GM19043 (cell line): ENCODE results near the gene ACTRT1.

Experiments used
- ATAC-seq: cut with Tn5 transposase; IDR thresholded peaks from one replicate; pipeline ENCODE4 v1.9.1; 2021; ENCODE audit warnings: low read depth; ENCODE audit not compliant: unreplicated experiment

ACTRT1 gene

DNA sequence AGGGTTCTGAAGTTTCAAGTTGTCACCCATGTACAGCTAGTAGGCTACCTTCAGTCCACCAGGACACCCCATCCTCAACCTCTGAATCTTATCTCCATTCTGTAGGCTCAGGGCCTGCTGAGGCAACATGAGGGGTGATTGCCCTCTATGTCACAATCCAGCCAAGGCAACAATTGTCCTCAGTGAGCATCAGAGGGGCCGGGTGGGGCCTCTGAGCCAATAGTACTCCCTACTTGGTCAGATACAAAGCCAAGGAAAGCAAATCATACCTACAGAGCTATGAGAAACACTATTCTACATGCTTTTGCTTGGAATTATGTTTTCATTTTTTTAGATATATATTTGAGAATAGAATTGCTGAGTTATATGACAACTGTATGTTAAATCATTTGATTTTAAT lies at the start of gene ACTRT1:
Gene ACTRT1, minus strand, starts transcription at position 101 of the 400 bp plus-strand sequence. CDS start 197 bp downstream, outside the sequence.
- ATAC-seq = no peak

GRCh38 chrX:128078545-128078944 lies 26.3 kb upstream of the ACTRT1 start:
- no peak for ATAC-seq

GRCh38 chrX:128057421-128057820 lies 5.2 kb upstream of the ACTRT1 start:
- ATAC-seq = no peak

- no peak for ATAC-seq
Observed at GRCh38 chrX:128051526-128051925, 677 bp downstream of the ACTRT1 start.

GRCh38 chrX:128035318-128035717 lies 16.9 kb downstream of the ACTRT1 start:
- no peak for ATAC-seq

GRCh38 chrX:128021566-128021965 lies 30.6 kb downstream of the ACTRT1 start:
- ATAC-seq = no peak

DNA sequence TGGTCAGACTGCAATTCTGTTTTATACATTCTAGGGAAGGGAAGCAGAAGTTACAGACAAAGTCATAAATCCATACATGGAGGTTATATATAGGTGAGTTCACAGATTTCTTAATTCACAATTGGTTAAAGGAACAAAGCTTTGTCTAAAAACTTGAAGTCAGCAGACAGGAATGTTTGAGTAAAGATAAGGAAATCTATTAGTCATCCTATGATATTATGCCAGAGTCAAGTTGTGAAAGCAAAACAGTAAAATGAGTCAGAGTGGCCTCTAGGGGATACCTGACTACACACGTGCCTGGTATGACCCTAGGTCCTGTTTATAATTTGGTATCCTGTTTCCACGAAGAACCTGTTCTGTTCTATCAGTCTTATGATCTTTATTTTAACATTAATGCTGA lies 31.5 kb downstream of the ACTRT1 start:
- no peak for ATAC-seq

GRCh38 chrX:128019218-128019617 lies 33.0 kb downstream of the ACTRT1 start:
- ATAC-seq = no peak

- no peak for ATAC-seq
Observed at GRCh38 chrX:128012015-128012414, 40.2 kb downstream of the ACTRT1 start.

GRCh38 chrX:128007882-128008281 lies 44.3 kb downstream of the ACTRT1 start:
- ATAC-seq = no peak
